Muscle of leg (tissue), 11 donors: ENCODE results near the gene PIGX. TPM values are rescaled to one million over a fixed set of nuclear protein-coding genes. Genes with fewer than 3 reads are reported as not detected.
"Not testable (repeated sequence)": the region's sequence is repeated elsewhere in the genome, so short reads cannot be mapped to it uniquely, and the experiment has no call there.

Experiments used
- DNase-seq: peaks from one replicate; pipeline ENCODE4 v3.0.0; 2013
- H3K27ac ChIP-seq: one replicate; pipeline ENCODE4 v1.5.1; 2013; ENCODE audit warnings: mild to moderate bottlenecking, low read length, control low read depth
- H3K27me3 ChIP-seq: one replicate; pipeline ENCODE4 v1.6.1; 2013; ENCODE audit warnings: low read length; ENCODE audit not compliant: control insufficient read depth, insufficient read depth
- H3K36me3 ChIP-seq: one replicate; pipeline ENCODE4 v1.6.1; 2013; ENCODE audit warnings: low read length; ENCODE audit not compliant: control insufficient read depth, insufficient read depth
- H3K4me1 ChIP-seq: one replicate; pipeline ENCODE4 v1.6.1; 2013; ENCODE audit warnings: low read length; ENCODE audit not compliant: control insufficient read depth, insufficient read depth
- H3K4me3 ChIP-seq: one replicate; pipeline ENCODE4 v1.5.1; 2013; ENCODE audit warnings: low read length, control low read depth
- H3K9me3 ChIP-seq: replicated peaks from 2 replicates; pipeline ENCODE4 v1.6.1; 2013; ENCODE audit warnings: low read depth, low read length; ENCODE audit not compliant: control insufficient read depth
- WGBS: methylation state at CpG from one replicate; pipeline ENCODE4 v1.1.5; 2013; ENCODE audit warnings: missing lambda C conversion rate; ENCODE audit not compliant: insufficient coverage; 5-methylcytosine and 5-hydroxymethylcytosine counted together
- polyA plus RNA-seq, 8 donors: library from polyadenylated mRNA; unstranded; fragments of 120-200 nt; gene quantifications; one replicate each; pipeline versions ENCODE4 v1.2.1 to v1.2.3, GENCODE V29; 2013; ENCODE audit warnings: inconsistent platforms in 1 of 8, low replicate concordance in 1 of 8; ENCODE audit not compliant: insufficient read length in 8 of 8, insufficient read depth in 1 of 8
- total RNA-seq: library from RNA; stranded (reverse); fragments of 120-200 nt; gene quantifications from one replicate; pipeline ENCODE4 v1.2.4, GENCODE V29; 2013

Gene PIGX
- total and polyA plus RNA-seq, 9 donors = 14.7 to 22.0 (median 17.5) TPM

- no peak for DNase-seq
- no peaks in the 10 kb centered on the region for H3K4me1 ChIP-seq
- no peaks in the 10 kb centered on the region for H3K27me3 ChIP-seq
- no peaks in the 10 kb centered on the region for H3K36me3 ChIP-seq
- WGBS = 40% methylated on average over 1 of the region's 4 CpGs
- H3K27ac ChIP-seq = no peak overlapping the region
- H3K9me3 ChIP-seq = no peaks in the 10 kb centered on the region
- no peak overlapping the region for H3K4me3 ChIP-seq
Measured at GRCh38 chr3:196700801-196701200, 11.4 kb upstream of the PIGX start.

GRCh38 chr3:196706327-196706726, 5.8 kb upstream of the PIGX start:
- no CpG with 5 or more reads among the region's 5 CpGs for WGBS
- DNase-seq = no peak
- peaks cover 3% of the 10 kb centered on the region for H3K4me1 ChIP-seq

GRCh38 chr3:196706731-196707130, 5.4 kb upstream of the PIGX start:
- no peak for DNase-seq
- peaks cover 7% of the 10 kb centered on the region for H3K4me1 ChIP-seq
- no peaks in the 10 kb centered on the region for H3K36me3 ChIP-seq
- WGBS = no CpG with 5 or more reads among the region's 4 CpGs
- no peaks in the 10 kb centered on the region for H3K27me3 ChIP-seq
- H3K27ac ChIP-seq = no peak overlapping the region
- H3K9me3 ChIP-seq = no peaks in the 10 kb centered on the region
- no peak overlapping the region for H3K4me3 ChIP-seq

More at GRCh38 chr3:196706327-196706726, 5.8 kb upstream of the PIGX start:
- H3K9me3 ChIP-seq = no peaks in the 10 kb centered on the region
- no peak overlapping the region for H3K4me3 ChIP-seq
- no peak overlapping the region for H3K27ac ChIP-seq
- H3K36me3 ChIP-seq = no peaks in the 10 kb centered on the region
- no peaks in the 10 kb centered on the region for H3K27me3 ChIP-seq

GRCh38 chr3:196707566-196707965, 4.6 kb upstream of the PIGX start:
- Histone ChIP-seq H3K9me3 (no peaks in the 10 kb centered on the region), H3K36me3 (no peaks in the 10 kb centered on the region), H3K27me3 (no peaks in the 10 kb centered on the region), H3K4me3 (no peak overlapping the region), H3K4me1 (peaks cover 8% of the 10 kb centered on the region), H3K27ac (no peak overlapping the region)
- WGBS = 86% methylated on average over 1 of the region's 8 CpGs
- no peak for DNase-seq

- no peaks in the 10 kb centered on the region for H3K27me3 ChIP-seq
- WGBS = 87% methylated on average over 3 of the region's 7 CpGs
- H3K27ac ChIP-seq = no peak overlapping the region
- H3K4me1 ChIP-seq = peaks cover 14% of the 10 kb centered on the region
- no peaks in the 10 kb centered on the region for H3K9me3 ChIP-seq
- no peak for DNase-seq
- H3K36me3 ChIP-seq = no peaks in the 10 kb centered on the region
- no peak overlapping the region for H3K4me3 ChIP-seq
Measured at GRCh38 chr3:196708467-196708866, 3.7 kb upstream of the PIGX start.

- no peaks in the 10 kb centered on the region for H3K36me3 ChIP-seq
- H3K4me1 ChIP-seq = peaks cover 15% of the 10 kb centered on the region
- H3K9me3 ChIP-seq = no peaks in the 10 kb centered on the region
- DNase-seq = peak; percentile 85
- H3K27me3 ChIP-seq = no peaks in the 10 kb centered on the region
- WGBS = 2% methylated on average over 59 of the region's 64 CpGs
- H3K4me3 ChIP-seq = peak overlapping the region; percentile 95
- H3K27ac ChIP-seq = peak overlapping the region; percentile 88
Measured at GRCh38 chr3:196712514-196713413, 587 bp downstream of the PIGX start.

- not testable (repeated sequence) for H3K27me3 ChIP-seq, H3K4me3 ChIP-seq, H3K4me1 ChIP-seq, H3K9me3 ChIP-seq, H3K27ac ChIP-seq, DNase-seq
- peaks cover 13% of the 10 kb centered on the region for H3K36me3 ChIP-seq
- 100% methylated on average over 1 of the region's 3 CpGs for WGBS
Measured at GRCh38 chr3:196717162-196717561, 5.0 kb downstream of the PIGX start.

- no CpG with 5 or more reads among the region's 2 CpGs for WGBS
- H3K9me3 ChIP-seq = peaks cover 2% of the 10 kb centered on the region
Measured at GRCh38 chr3:196721097-196721496, 8.9 kb downstream of the PIGX start.

GRCh38 chr3:196726788-196727675, 14.9 kb downstream of the PIGX start:
- no CpG with 5 or more reads among the region's 7 CpGs for WGBS
- Histone ChIP-seq H3K4me3 (no peak overlapping the region), H3K9me3 (no peaks in the 10 kb centered on the region), H3K27ac (no peak overlapping the region), H3K27me3 (no peaks in the 10 kb centered on the region), H3K4me1 (no peaks in the 10 kb centered on the region), H3K36me3 (peaks cover 11% of the 10 kb centered on the region)
- DNase-seq = no peak

More at GRCh38 chr3:196721097-196721496, 8.9 kb downstream of the PIGX start:
- no peak overlapping the region for H3K27ac ChIP-seq
- no peak for DNase-seq
- H3K27me3 ChIP-seq = no peaks in the 10 kb centered on the region
- H3K4me1 ChIP-seq = no peaks in the 10 kb centered on the region
- no peak overlapping the region for H3K4me3 ChIP-seq
- peaks cover 15% of the 10 kb centered on the region for H3K36me3 ChIP-seq

GRCh38 chr3:196735751-196736150, 23.6 kb downstream of the PIGX start:
- WGBS = no CpG with 5 or more reads among the region's 3 CpGs
- Histone ChIP-seq H3K9me3 (no peaks in the 10 kb centered on the region), H3K4me3 (no peak overlapping the region), H3K36me3 (no peaks in the 10 kb centered on the region), H3K27me3 (no peaks in the 10 kb centered on the region), H3K27ac (no peak overlapping the region), H3K4me1 (no peaks in the 10 kb centered on the region)
- no peak for DNase-seq
